Uterus (tissue), 2 donors: ENCODE data around the gene ZNF552.
"Not testable (repeated sequence)": the region's sequence is repeated elsewhere in the genome, so short reads cannot be mapped to it uniquely, and the experiment has no call there.

Source experiments
- POLR2A ChIP-seq, 2 donors: fragments of 450-650 bp; IDR thresholded peaks; one replicate each; pipeline ENCODE4 v1.6.1; 2016; ENCODE audit warnings: antibody characterized with exemption in 2 of 2, mild to moderate bottlenecking in 1 of 2, moderate library complexity in 1 of 2
- TF ChIP-seq, protein P1 (sequence below), 4 experiments: fragments of 200-600 bp in 2 of 4; fragments of 450-650 bp in 2 of 4; sonication (generic) in 2 of 4; IDR thresholded peaks; one replicate each; pipeline ENCODE4 v1.5.1; 2016 to 2019; ENCODE audit warnings: antibody characterized with exemption in 4 of 4, mild to moderate bottlenecking in 2 of 4, moderate library complexity in 1 of 4

DNA sequence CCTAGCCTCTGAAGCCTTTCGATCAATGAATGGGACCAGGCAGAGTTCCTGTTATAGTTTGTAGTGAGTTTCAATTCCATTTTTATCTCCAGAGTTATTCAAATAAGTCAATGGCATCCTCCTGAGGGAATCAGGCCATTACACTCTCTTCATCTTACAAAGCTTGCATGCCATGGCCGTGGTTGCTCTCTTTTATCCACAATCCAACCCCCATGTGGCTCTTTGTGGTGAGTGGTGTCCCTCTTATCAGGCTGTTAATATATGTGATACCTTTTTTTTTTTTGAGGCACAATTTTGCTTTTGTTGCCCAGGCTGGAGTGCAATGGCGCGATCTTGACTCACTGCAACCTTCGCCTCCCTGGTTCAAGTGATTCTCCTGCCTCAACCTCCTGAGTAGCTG lies 22.3 kb upstream of the ZNF552 start:
- TF ChIP-seq, protein P1, sequence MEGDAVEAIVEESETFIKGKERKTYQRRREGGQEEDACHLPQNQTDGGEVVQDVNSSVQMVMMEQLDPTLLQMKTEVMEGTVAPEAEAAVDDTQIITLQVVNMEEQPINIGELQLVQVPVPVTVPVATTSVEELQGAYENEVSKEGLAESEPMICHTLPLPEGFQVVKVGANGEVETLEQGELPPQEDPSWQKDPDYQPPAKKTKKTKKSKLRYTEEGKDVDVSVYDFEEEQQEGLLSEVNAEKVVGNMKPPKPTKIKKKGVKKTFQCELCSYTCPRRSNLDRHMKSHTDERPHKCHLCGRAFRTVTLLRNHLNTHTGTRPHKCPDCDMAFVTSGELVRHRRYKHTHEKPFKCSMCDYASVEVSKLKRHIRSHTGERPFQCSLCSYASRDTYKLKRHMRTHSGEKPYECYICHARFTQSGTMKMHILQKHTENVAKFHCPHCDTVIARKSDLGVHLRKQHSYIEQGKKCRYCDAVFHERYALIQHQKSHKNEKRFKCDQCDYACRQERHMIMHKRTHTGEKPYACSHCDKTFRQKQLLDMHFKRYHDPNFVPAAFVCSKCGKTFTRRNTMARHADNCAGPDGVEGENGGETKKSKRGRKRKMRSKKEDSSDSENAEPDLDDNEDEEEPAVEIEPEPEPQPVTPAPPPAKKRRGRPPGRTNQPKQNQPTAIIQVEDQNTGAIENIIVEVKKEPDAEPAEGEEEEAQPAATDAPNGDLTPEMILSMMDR (IDR thresholded peaks at IDR 0.05), result not testable (repeated sequence)
- TF ChIP-seq POLR2A (IDR thresholded peaks at IDR 0.05), result not testable (repeated sequence)
